ENCODE results near the gene P2RX6.
"Not testable (repeated sequence)": the region's sequence is repeated elsewhere in the genome, so short reads cannot be mapped to it uniquely, and the experiment has no call there.

P2RX6 gene

GRCh38 chr22:21014726-21015465 is at the start of gene P2RX6:
P2RX6 (plus strand) TSS chr22:21015165; CDS start chr22:21015175, 10 bp downstream.
- DNase-seq: no peak

- no peak for DNase-seq
These were observed 48.8 kb upstream of the P2RX6 start for GRCh38 chr22:20965888-20966855.

- no peak for DNase-seq
These were observed 47.9 kb upstream of the P2RX6 start, which contains the start of gene AIFM3 for GRCh38 chr22:20966883-20967696. AIFM3 (plus strand) TSS chr22:20967255; CDS start chr22:20967945, 690 bp downstream.

DNA sequence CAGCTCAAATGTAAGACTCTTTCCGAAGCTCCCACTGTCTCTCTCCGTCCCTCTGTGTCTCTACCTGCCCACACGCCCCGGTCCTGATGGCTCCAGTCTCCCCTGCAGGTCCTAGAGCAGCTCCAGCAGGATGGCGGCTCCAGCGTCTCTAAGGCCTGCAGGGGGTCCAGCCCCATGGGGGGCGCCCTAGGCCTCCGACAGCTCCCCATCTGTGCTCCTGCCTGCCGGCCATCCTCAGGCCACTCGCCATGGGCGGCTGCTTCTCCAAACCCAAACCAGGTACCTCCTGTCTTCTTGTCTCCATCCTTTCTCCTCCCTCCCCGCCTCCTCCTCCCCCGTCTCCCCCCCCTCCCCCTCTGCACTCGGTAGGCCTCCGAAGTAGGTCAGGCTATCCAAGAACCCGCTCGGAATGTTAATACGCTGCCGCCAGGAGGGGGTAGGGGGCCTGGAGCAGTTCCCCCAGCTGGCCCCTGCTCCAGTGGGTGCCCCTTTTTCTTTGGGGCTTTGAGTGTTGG is 47.2 kb upstream of the P2RX6 start:
- DNase-seq: no peak

GRCh38 chr22:20968281-20968977 is 46.5 kb upstream of the P2RX6 start:
- DNase-seq: no peak

DNA sequence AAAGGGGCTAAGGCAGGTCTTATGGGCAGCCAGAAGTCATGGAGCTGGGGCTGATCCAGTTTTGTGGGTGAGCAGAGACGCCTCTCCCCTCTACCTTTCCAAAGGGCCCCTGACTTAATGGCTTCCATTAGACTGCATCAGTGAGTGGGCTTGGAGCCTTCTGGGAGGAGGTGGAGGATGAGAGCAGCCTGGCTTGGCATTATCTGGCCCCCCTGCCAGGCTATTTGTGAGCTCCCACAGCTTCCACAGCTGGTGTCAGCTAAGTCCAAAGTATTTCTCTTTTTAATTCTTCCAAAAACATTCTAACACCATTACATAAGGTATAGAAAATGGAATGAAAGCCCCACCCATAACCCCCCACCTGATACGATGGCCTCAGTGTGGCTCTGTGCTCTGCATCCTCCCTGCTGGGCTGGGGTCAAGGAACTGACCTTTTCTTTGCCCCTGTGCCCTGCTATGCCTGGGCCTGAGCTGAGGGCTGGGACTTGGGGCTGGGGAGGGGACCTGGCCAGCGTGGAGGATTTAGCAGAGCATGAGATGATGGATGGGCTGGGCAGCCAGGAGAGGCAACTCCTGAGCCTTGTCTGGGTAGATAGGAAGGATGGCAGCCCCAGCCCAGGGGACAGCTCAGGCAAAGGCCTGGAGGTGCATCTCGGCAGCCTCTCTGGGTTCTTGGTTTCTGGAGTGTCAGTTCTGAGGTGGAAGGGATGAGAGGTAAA is 43.9 kb upstream of the P2RX6 start:
- DNase-seq: no peak

- not testable (repeated sequence) for DNase-seq
These were observed 42.8 kb upstream of the P2RX6 start for GRCh38 chr22:20972014-20972694.

DNA sequence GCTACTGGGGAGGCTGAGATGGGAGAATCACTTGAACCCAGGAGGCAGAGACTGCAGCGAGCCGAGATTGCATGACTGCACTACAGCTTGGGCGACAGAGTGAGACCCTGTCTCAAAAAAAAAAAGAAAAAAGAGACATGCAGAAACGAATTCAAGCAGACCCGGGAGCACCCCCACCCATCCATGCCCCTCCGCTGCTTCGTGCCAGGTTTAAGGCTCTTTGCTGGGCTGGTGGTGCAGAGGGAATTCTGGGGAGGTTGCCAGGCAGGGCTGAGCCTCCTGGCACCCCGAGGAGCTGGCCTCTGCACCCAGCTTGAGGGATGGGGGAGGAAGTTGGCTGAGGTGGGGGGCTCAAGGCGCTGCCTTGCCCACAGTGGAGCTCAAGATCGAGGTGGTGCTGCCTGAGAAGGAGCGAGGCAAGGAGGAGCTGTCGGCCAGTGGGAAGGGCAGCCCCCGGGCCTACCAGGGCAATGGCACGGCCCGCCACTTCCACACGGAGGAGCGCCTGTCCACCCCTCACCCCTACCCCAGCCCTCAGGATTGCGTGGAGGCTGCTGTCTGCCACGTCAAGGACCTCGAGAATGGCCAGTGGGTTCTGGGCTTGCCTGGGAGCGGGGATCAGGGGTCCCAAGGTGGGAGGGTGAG is 41.9 kb upstream of the P2RX6 start:
- no peak for DNase-seq

- DNase-seq: no peak
These were observed 41.2 kb upstream of the P2RX6 start for GRCh38 chr22:20973634-20974286.

DNA sequence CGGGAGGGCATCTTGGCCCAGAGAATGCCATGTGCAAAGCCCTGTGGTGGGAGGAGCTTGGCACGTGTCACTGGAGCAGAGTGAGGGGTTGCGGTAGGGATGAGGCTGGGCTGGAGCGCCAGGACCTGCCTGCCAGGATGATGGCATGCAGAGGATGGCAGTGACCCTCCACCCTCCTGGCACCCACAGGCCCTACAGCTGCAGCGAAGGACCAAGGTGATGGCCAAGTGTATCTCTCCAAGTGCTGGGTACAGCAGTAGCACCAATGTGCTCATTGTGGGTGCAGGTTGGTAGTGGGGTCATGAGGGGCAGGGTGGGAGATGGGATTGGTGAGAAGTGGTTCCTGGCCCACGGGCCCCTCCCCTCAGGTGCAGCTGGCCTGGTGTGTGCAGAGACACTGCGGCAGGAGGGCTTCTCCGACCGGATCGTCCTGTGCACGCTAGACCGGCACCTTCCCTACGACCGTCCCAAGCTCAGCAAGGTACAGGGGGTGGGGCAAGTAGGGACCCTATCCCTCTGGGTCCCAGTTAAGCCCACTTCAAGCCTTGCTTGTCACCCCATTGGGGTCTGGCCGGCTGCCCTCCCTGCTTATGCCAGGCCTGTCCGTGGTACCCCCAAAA is 40.5 kb upstream of the P2RX6 start:
- DNase-seq: no peak

- DNase-seq: no peak
These were observed 39.2 kb upstream of the P2RX6 start for GRCh38 chr22:20975541-20976290.

DNA sequence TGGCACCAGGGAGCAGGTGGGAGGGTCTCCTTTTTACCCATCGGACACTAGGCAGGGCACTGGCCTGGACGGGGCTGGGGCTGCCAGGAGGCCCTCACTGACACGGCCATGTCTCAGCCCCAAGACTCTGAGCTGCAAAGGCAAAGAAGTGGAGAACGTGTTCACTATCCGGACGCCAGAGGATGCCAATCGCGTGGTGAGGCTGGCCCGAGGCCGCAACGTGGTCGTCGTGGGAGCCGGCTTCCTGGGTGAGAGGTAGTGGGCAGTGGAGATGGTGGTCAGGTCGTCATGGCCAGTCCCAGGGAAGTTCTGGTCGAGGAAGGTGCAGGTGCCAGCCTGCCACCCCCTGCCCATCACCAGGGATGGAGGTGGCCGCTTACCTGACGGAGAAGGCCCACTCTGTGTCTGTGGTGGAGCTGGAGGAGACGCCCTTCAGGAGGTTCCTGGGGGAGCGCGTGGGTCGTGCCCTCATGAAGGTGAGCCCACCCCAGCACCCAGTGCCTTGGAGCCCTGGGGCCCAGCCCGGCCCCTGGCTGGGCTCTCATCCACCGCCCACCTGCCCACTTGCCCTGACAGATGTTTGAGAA is 38.6 kb upstream of the P2RX6 start:
- DNase-seq: no peak

- DNase-seq: no peak
These were observed 37.9 kb upstream of the P2RX6 start for GRCh38 chr22:20977019-20977418.

GRCh38 chr22:20977516-20978170 is 37.3 kb upstream of the P2RX6 start:
- DNase-seq: no peak

GRCh38 chr22:20978419-20978818 is 36.5 kb upstream of the P2RX6 start:
- DNase-seq: no peak

DNA sequence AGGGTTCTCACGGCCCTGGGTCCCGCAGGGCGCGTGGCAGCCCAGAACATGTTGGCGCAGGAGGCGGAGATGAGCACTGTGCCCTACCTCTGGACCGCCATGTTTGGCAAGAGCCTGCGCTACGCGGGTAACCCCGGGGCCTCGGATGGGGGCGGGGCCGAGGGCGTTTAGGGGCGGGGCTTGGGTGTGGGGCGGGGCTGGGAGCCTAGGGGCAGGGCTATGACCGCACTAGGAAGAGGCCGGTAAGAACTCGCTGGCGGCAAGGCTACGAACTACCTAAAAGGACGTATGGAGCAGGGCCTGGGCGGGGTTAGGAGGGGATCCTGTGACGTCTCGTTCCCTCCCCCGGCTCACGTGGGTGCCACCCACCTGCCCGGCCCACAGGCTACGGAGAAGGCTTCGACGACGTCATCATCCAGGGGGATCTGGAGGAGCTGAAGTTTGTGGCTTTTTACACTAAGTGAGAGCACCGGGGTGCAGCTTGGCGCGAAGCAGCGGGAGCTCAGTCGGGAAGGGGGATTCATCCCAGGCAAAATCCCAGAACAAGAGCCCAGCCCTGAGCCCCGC is 35.6 kb upstream of the P2RX6 start:
- peak; percentile 62 for DNase-seq

DNA sequence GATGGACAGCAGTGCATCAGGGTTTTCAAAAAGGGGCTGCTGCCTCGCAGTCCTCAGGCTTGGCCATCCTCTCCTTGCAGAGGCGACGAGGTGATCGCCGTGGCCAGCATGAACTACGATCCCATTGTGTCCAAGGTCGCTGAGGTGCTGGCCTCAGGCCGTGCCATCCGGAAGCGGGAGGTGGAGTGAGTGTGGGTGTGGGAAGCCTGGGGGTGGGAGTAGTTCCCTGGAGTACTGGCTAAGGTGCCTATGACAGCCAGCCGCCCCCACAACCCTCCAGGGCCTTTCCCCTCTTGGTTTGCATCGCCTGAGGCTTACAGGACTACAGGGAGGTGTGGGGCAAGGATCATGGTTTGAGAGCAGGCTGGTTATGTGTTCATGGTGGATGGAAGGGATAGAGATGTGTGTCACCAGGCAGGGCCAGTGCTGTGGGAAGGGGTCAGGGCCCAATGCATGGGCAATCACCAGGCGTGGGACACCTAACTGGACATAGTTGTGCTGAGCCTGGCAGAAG is 35.0 kb upstream of the P2RX6 start:
- no peak for DNase-seq

All from activated CD4-positive, alpha-beta T cell treated with anti-CD3 and anti-CD28 coated beads, Interleukin-2, Interleukin-6, amounts not matched to agents 100 ng/mL and 50 ng/mL, durations not matched to agents 16 hours and 8 hours (primary cell).